ENCODE measurements around the gene ETV3.

ETV3 gene

GRCh38 chr1:157107702-157108101 is 30.5 kb downstream of the ETV3 start:
- no peak for TF ChIP-seq CTCF (IDR thresholded peaks at IDR 0.05; ENCODE audit: low read depth, low read length)

GRCh38 chr1:157106813-157107189 is 31.4 kb downstream of the ETV3 start:
- no peak for DNase-seq
- no peak overlapping the region for H3K4me3 ChIP-seq (ENCODE audit: low read depth, low read length)
- H3K27me3 ChIP-seq (ENCODE audit: insufficient read depth, low read depth, severe bottlenecking), result peaks cover 69% of the 10 kb centered on the region
- H3K9me3 ChIP-seq (ENCODE audit: severe bottlenecking), result no peaks in the 10 kb centered on the region
- H3K27ac ChIP-seq, result no peak overlapping the region
- no peak for TF ChIP-seq CTCF (IDR thresholded peaks at IDR 0.05; ENCODE audit: low read depth, low read length)
- no peaks in the 10 kb centered on the region for H3K36me3 ChIP-seq

More at GRCh38 chr1:157107702-157108101, 30.5 kb downstream of the ETV3 start:
- no peak for DNase-seq
- Histone ChIP-seq H3K9me3 (ENCODE audit: severe bottlenecking) (no peaks in the 10 kb centered on the region), H3K27ac (no peak overlapping the region), H3K27me3 (ENCODE audit: insufficient read depth, low read depth, severe bottlenecking) (peaks cover 62% of the 10 kb centered on the region), H3K4me3 (ENCODE audit: low read depth, low read length) (no peak overlapping the region), H3K36me3 (no peaks in the 10 kb centered on the region)

GRCh38 chr1:157105988-157106812 is 32.0 kb downstream of the ETV3 start:
- Histone ChIP-seq H3K27ac (no peak overlapping the region), H3K27me3 (ENCODE audit: insufficient read depth, low read depth, severe bottlenecking) (peaks cover 69% of the 10 kb centered on the region), H3K4me3 (ENCODE audit: low read depth, low read length) (no peak overlapping the region), H3K36me3 (no peaks in the 10 kb centered on the region), H3K9me3 (ENCODE audit: severe bottlenecking) (no peaks in the 10 kb centered on the region)
- no peak for TF ChIP-seq CTCF (IDR thresholded peaks at IDR 0.05; ENCODE audit: low read depth, low read length)
- peak; percentile 57 for DNase-seq

- H3K4me3 ChIP-seq (ENCODE audit: low read depth, low read length), result no peak overlapping the region
- no peak overlapping the region for H3K27ac ChIP-seq
- H3K27me3 ChIP-seq (ENCODE audit: insufficient read depth, low read depth, severe bottlenecking), result peaks cover 66% of the 10 kb centered on the region
- H3K36me3 ChIP-seq, result no peaks in the 10 kb centered on the region
- no peak for DNase-seq
- no peak for TF ChIP-seq CTCF (IDR thresholded peaks at IDR 0.05; ENCODE audit: low read depth, low read length)
- H3K9me3 ChIP-seq (ENCODE audit: severe bottlenecking), result no peaks in the 10 kb centered on the region
Observed at GRCh38 chr1:157105298-157105987, 32.8 kb downstream of the ETV3 start.

- no peak overlapping the region for H3K4me3 ChIP-seq (ENCODE audit: low read depth, low read length)
Observed at GRCh38 chr1:157104598-157105293, 33.4 kb downstream of the ETV3 start.

More at GRCh38 chr1:157104598-157105293, 33.4 kb downstream of the ETV3 start:
- H3K27me3 ChIP-seq (ENCODE audit: insufficient read depth, low read depth, severe bottlenecking), result peaks cover 66% of the 10 kb centered on the region
- DNase-seq, result peak; percentile 93
- no peaks in the 10 kb centered on the region for H3K36me3 ChIP-seq
- peak; percentile 66 for TF ChIP-seq CTCF (IDR thresholded peaks at IDR 0.05; ENCODE audit: low read depth, low read length)
- H3K27ac ChIP-seq, result no peak overlapping the region
- H3K9me3 ChIP-seq (ENCODE audit: severe bottlenecking), result no peaks in the 10 kb centered on the region
